Neuronal stem cell (in vitro differentiated cells): ENCODE results near the gene CIITA.

Source experiments
- DNase-seq: peaks from one replicate; pipeline ENCODE4 v3.0.0-alpha.2; 2013; ENCODE audit warnings: low spot score
- H2AFZ ChIP-seq: one replicate; pipeline ENCODE4 v1.6.1; 2013; ENCODE audit warnings: mild to moderate bottlenecking, low read length, inconsistent platforms
- H2AK5ac ChIP-seq: 2 replicates; pipeline ENCODE4 v1.6.1; 2013; ENCODE audit warnings: low read depth, mild to moderate bottlenecking, inconsistent platforms, low read length, moderate library complexity, mixed read lengths
- H2BK120ac ChIP-seq: 2 replicates; pipeline ENCODE4 v1.6.1; 2013; ENCODE audit warnings: low read depth, mild to moderate bottlenecking, inconsistent platforms, low read length, moderate library complexity, mixed read lengths
- H2BK12ac ChIP-seq: one replicate; pipeline ENCODE4 v1.6.1; 2013; ENCODE audit warnings: low read length, inconsistent platforms
- H2BK15ac ChIP-seq: 2 replicates; pipeline ENCODE4 v1.6.1; 2013; ENCODE audit warnings: mild to moderate bottlenecking, low read length, inconsistent platforms, mixed read lengths
- H2BK5ac ChIP-seq: one replicate; pipeline ENCODE4 v1.6.1; 2013; ENCODE audit warnings: inconsistent platforms, mild to moderate bottlenecking, low read length, moderate library complexity
- H3K14ac ChIP-seq: one replicate; pipeline ENCODE4 v1.6.1; 2013; ENCODE audit warnings: low read length, inconsistent platforms
- H3K18ac ChIP-seq: 2 replicates; pipeline ENCODE4 v1.6.1; 2013; ENCODE audit warnings: low read length, inconsistent platforms
- H3K23ac ChIP-seq: 2 replicates; pipeline ENCODE4 v1.6.1; 2013; ENCODE audit warnings: low read depth, mild to moderate bottlenecking, mixed read lengths, low read length, inconsistent platforms; ENCODE audit not compliant: poor library complexity
- H3K27ac ChIP-seq: replicated peaks from 3 replicates; pipeline ENCODE4 v1.5.1; 2013; ENCODE audit warnings: low read length, inconsistent platforms
- H3K27me3 ChIP-seq, 3 experiments: 2 replicates each; pipeline ENCODE4 v1.6.1; 2013; ENCODE audit warnings: low read length in 3 of 3, mild to moderate bottlenecking in 2 of 3, inconsistent platforms in 1 of 3, low read depth in 1 of 3, mixed read lengths in 1 of 3, moderate library complexity in 1 of 3; ENCODE audit not compliant: control insufficient read depth in 3 of 3, insufficient read depth in 3 of 3
- H3K36me3 ChIP-seq, 2 donors: replicated peaks in 1 of 2; 2 replicates each; pipeline ENCODE4 v1.6.1; 2013; ENCODE audit warnings: low read length in 2 of 2; ENCODE audit not compliant: control insufficient read depth in 2 of 2, insufficient read depth in 2 of 2
- H3K4ac ChIP-seq: 2 replicates; pipeline ENCODE4 v1.6.1; 2013; ENCODE audit warnings: inconsistent platforms, mild to moderate bottlenecking, low read length, moderate library complexity
- H3K4me1 ChIP-seq, 2 donors: 1 replicate in 1 of 2; 2 replicates in 1 of 2; pipeline ENCODE4 v1.6.1; 2013; ENCODE audit warnings: low read length in 2 of 2, low read depth in 1 of 2; ENCODE audit not compliant: control insufficient read depth in 2 of 2, insufficient read depth in 1 of 2
- H3K4me2 ChIP-seq: one replicate; pipeline ENCODE4 v1.6.1; 2013; ENCODE audit warnings: mild to moderate bottlenecking, low read length, inconsistent platforms; ENCODE audit not compliant: insufficient read depth, poor library complexity, severe bottlenecking
- H3K4me3 ChIP-seq, 2 donors: 2 replicates each; pipeline ENCODE4 v1.5.1; 2013; ENCODE audit warnings: low read length in 2 of 2, mild to moderate bottlenecking in 2 of 2, inconsistent platforms in 1 of 2, moderate library complexity in 1 of 2
- H3K79me1 ChIP-seq: one replicate; pipeline ENCODE4 v1.6.1; 2013; ENCODE audit warnings: low read depth, mild to moderate bottlenecking, inconsistent platforms, low read length, moderate library complexity
- H3K9ac ChIP-seq: one replicate; pipeline ENCODE4 v1.6.1; 2013; ENCODE audit warnings: mild to moderate bottlenecking, low read depth, low read length, inconsistent platforms; ENCODE audit not compliant: poor library complexity
- H3K9me3 ChIP-seq, 2 donors: replicated peaks in 1 of 2; 2 replicates each; pipeline versions ENCODE3 to v1.6.1; 2013; ENCODE audit warnings: low read length in 2 of 2, mild to moderate bottlenecking in 2 of 2, inconsistent platforms in 1 of 2, low read depth in 1 of 2, mixed read lengths in 1 of 2, moderate library complexity in 1 of 2; ENCODE audit not compliant: control insufficient read depth in 2 of 2, insufficient read depth in 1 of 2
- H4K8ac ChIP-seq: one replicate; pipeline ENCODE4 v1.6.1; 2013; ENCODE audit warnings: low read depth, mild to moderate bottlenecking, inconsistent platforms, low read length, moderate library complexity
- H4K91ac ChIP-seq: one replicate; pipeline ENCODE4 v1.6.1; 2013; ENCODE audit warnings: low read length, low read depth, mild to moderate bottlenecking, inconsistent platforms; ENCODE audit not compliant: poor library complexity
- WGBS, 2 donors: extraction: QIAGEN DNeasy Blood & Tissue Kit; methylation state at CpG; one replicate each; pipeline ENCODE4 v1.1.7; 2013; ENCODE audit warnings: missing lambda C conversion rate in 2 of 2, mixed read lengths in 1 of 2; ENCODE audit not compliant: insufficient read length in 2 of 2, insufficient replicate concordance in 1 of 2; ENCODE audit errors: extremely low coverage in 2 of 2; 5-methylcytosine and 5-hydroxymethylcytosine counted together

Gene CIITA

GRCh38 chr16:10888320-10888937, 11.4 kb downstream of the CIITA start:
- Histone ChIP-seq H3K9me3 (no peaks in the 10 kb centered on the region), H2BK120ac (no peak overlapping the region), H3K9ac (no peak overlapping the region), H3K36me3 (no peaks in the 10 kb centered on the region), H3K79me1 (no peaks in the 10 kb centered on the region), H2AFZ (no peak overlapping the region), H2AK5ac (no peak overlapping the region), H2BK15ac (no peak overlapping the region), H3K4me1 (no peaks in the 10 kb centered on the region), H3K14ac (no peak overlapping the region), H3K18ac (no peak overlapping the region), H2BK12ac (no peak overlapping the region), H3K4ac (no peak overlapping the region), H4K8ac (no peak overlapping the region), H3K4me3 (no peak overlapping the region), H4K91ac (no peak overlapping the region), H3K27me3 (peaks cover 0 to 23% (median 0%) of the 10 kb centered on the region in 3 experiments), H2BK5ac (no peak overlapping the region), H3K23ac (no peak overlapping the region), H3K27ac (no peak overlapping the region), H3K4me2 (no peak overlapping the region)
- no peak for DNase-seq
- WGBS, 2 donors: no CpG with 5 or more reads among the region's 10 CpGs

DNA sequence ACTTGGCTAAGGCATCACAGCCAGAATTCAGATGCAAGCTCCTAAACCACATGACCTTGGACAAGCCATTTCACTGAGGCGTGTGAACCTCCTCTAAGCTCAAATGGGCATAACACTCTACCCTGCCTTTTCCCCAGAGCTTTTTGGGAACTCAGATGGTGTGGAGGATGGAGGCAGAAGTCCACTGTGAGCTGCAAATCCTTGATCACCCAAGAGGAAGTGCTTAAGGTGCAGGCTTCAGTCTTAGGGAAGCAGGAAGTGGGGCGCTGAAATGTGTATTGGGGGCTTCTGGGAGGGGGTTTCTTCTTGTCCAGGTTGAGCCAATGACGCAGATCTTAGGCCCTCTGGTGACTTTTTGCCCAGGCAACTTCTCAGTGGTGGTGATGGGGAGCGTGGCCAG, 12.9 kb downstream of the CIITA start:
- Histone ChIP-seq H3K9ac (no peak overlapping the region), H3K4me3 (no peak overlapping the region), H3K27me3 (peaks cover 0 to 23% (median 0%) of the 10 kb centered on the region in 3 experiments), H3K23ac (no peak overlapping the region), H4K8ac (no peak overlapping the region), H3K79me1 (no peaks in the 10 kb centered on the region), H3K4ac (no peak overlapping the region), H3K4me2 (no peak overlapping the region), H3K14ac (no peak overlapping the region), H2AK5ac (no peak overlapping the region), H3K4me1 (no peaks in the 10 kb centered on the region), H3K9me3 (no peaks in the 10 kb centered on the region), H3K27ac (no peak overlapping the region), H2BK120ac (no peak overlapping the region), H3K18ac (no peak overlapping the region), H2AFZ (no peak overlapping the region), H2BK12ac (no peak overlapping the region), H2BK5ac (no peak overlapping the region), H4K91ac (no peak overlapping the region), H2BK15ac (no peak overlapping the region), H3K36me3 (no peaks in the 10 kb centered on the region)
- no peak for DNase-seq
- no CpG with 5 or more reads among the region's 4 CpGs for WGBS, 2 donors

GRCh38 chr16:10892782-10893318, 15.8 kb downstream of the CIITA start:
- no peaks in the 10 kb centered on the region for H3K4me1 ChIP-seq
- no peak overlapping the region for H2AK5ac ChIP-seq
- no peak overlapping the region for H3K4me2 ChIP-seq
- no peaks in the 10 kb centered on the region for H3K79me1 ChIP-seq
- H3K4me3 ChIP-seq: no peak overlapping the region
- H3K4ac ChIP-seq: no peak overlapping the region
- no peak overlapping the region for H3K23ac ChIP-seq
- no peaks in the 10 kb centered on the region for H3K36me3 ChIP-seq
- H3K18ac ChIP-seq: no peak overlapping the region
- no peak overlapping the region for H2BK120ac ChIP-seq
- no peak overlapping the region for H3K14ac ChIP-seq
- no peak overlapping the region for H3K9ac ChIP-seq
- peaks cover 0 to 17% (median 0%) of the 10 kb centered on the region in 3 experiments for H3K27me3 ChIP-seq
- no peak overlapping the region for H2AFZ ChIP-seq
- DNase-seq: no peak
- H2BK15ac ChIP-seq: no peak overlapping the region
- H3K27ac ChIP-seq: no peak overlapping the region
- WGBS, 2 donors: no CpG with 5 or more reads among the region's 5 CpGs
- H2BK12ac ChIP-seq: no peak overlapping the region
- H3K9me3 ChIP-seq: no peaks in the 10 kb centered on the region
- no peak overlapping the region for H4K8ac ChIP-seq
- no peak overlapping the region for H4K91ac ChIP-seq
- no peak overlapping the region for H2BK5ac ChIP-seq

- Histone ChIP-seq H3K4me2 (no peak overlapping the region), H3K4me3 (no peak overlapping the region), H3K18ac (no peak overlapping the region), H2AFZ (no peak overlapping the region), H2BK120ac (no peak overlapping the region), H3K9me3 (no peaks in the 10 kb centered on the region), H3K23ac (no peak overlapping the region), H2BK15ac (no peak overlapping the region), H4K8ac (no peak overlapping the region), H3K36me3 (no peaks in the 10 kb centered on the region), H2BK5ac (no peak overlapping the region), H3K27ac (no peak overlapping the region), H3K14ac (no peak overlapping the region), H2BK12ac (no peak overlapping the region), H3K4ac (no peak overlapping the region), H3K79me1 (no peaks in the 10 kb centered on the region), H4K91ac (no peak overlapping the region), H3K9ac (no peak overlapping the region), H3K4me1 (no peaks in the 10 kb centered on the region), H2AK5ac (no peak overlapping the region), H3K27me3 (peaks cover 0 to 4% (median 0%) of the 10 kb centered on the region in 3 experiments)
- no CpG with 5 or more reads among the region's 17 CpGs for WGBS, 2 donors
- DNase-seq: peak; percentile 75
Observed at GRCh38 chr16:10895053-10895946, 18.3 kb downstream of the CIITA start.
